OCI-LY3 (cell line): ENCODE measurements around the gene ADRB1.

Experiments
- H2AFZ ChIP-seq: fragments of 200-600, 300-600 bp; shearing (Covaris generic); 2 replicates; pipeline ENCODE4 v1.6.0; 2014; ENCODE audit warnings: antibody characterized with exemption, low read depth, low read length
- H3K27ac ChIP-seq: fragments of 200-600, 300-600 bp; sonication (generic); 2 replicates; pipeline ENCODE4 v1.5.1; 2014; ENCODE audit warnings: mild to moderate bottlenecking, low read length, moderate library complexity, mixed read lengths
- H3K27me3 ChIP-seq: fragments of 200-600, 300-600 bp; sonication (generic); 2 replicates; pipeline ENCODE4 v1.6.1; 2014; ENCODE audit warnings: low read depth, low read length, mixed read lengths
- H3K36me3 ChIP-seq: fragments of 200-600, 300-600 bp; sonication (generic); replicated peaks from 2 replicates; pipeline ENCODE3; 2014; ENCODE audit warnings: low read depth, low read length, mixed read lengths
- H3K4me1 ChIP-seq: fragments of 300-600, 200-600 bp; sonication (generic); 2 replicates; pipeline ENCODE4 v1.6.1; 2014; ENCODE audit warnings: low read length, mixed read lengths
- H3K4me2 ChIP-seq: fragments of 200-600, 300-600 bp; sonication (generic); 2 replicates; pipeline ENCODE4 v1.6.1; 2014; ENCODE audit warnings: low read length, mixed read lengths
- H3K4me3 ChIP-seq: fragments of 300-600, 200-600 bp; sonication (generic); 2 replicates; pipeline ENCODE4 v1.5.1; 2014; ENCODE audit warnings: antibody characterized with exemption, mild to moderate bottlenecking, low read length, moderate library complexity
- H3K79me2 ChIP-seq: fragments of 300-600, 200-600 bp; shearing (Covaris generic); 2 replicates; pipeline ENCODE4 v1.6.1; 2014; ENCODE audit warnings: mild to moderate bottlenecking, low read length, mixed read lengths
- H3K9ac ChIP-seq: fragments of 300-600, 200-600 bp; shearing (Covaris generic); 2 replicates; pipeline ENCODE4 v1.6.0; 2014; ENCODE audit warnings: mild to moderate bottlenecking, low read length, moderate library complexity
- H3K9me3 ChIP-seq: fragments of 200-600, 300-600 bp; shearing (Covaris generic); 2 replicates; pipeline ENCODE4 v1.6.1; 2014; ENCODE audit warnings: low read length, mixed read lengths; ENCODE audit not compliant: insufficient read depth
- H4K20me1 ChIP-seq: fragments of 200-600, 300-600 bp; sonication (generic); 2 replicates; pipeline ENCODE4 v1.6.1; 2016; ENCODE audit warnings: low read length, mixed read lengths; ENCODE audit not compliant: insufficient read depth
- CTCF ChIP-seq: fragments of 200-600, 300-600 bp; sonication (generic); IDR thresholded peaks from 2 replicates; pipeline ENCODE4 v1.5.1; 2014; ENCODE audit warnings: antibody characterized with exemption, low read length, low read depth
- EZH2phosphoT487 ChIP-seq: fragments of 200-600 bp; shearing (Covaris generic); IDR thresholded peaks from 2 replicates; pipeline ENCODE4 v1.6.1; 2018; ENCODE audit warnings: antibody characterized with exemption, mixed run types, low read depth

The ADRB1 gene

GRCh38 chr10:114000457-114001010, 43.1 kb upstream of the ADRB1 start:
- peaks cover 10% of the 10 kb centered on the region for H3K27me3 ChIP-seq
- no peak overlapping the region for H3K9ac ChIP-seq
- no peak overlapping the region for H2AFZ ChIP-seq
- no peaks in the 10 kb centered on the region for H3K4me1 ChIP-seq
- no peaks in the 10 kb centered on the region for H3K79me2 ChIP-seq
- H3K4me2 ChIP-seq, result no peak overlapping the region
- no peak overlapping the region for H3K4me3 ChIP-seq
- H4K20me1 ChIP-seq, result no peaks in the 10 kb centered on the region
- H3K36me3 ChIP-seq, result no peaks in the 10 kb centered on the region
- H3K9me3 ChIP-seq, result no peaks in the 10 kb centered on the region
- no peak overlapping the region for H3K27ac ChIP-seq
- TF ChIP-seq CTCF (no peak), EZH2phosphoT487 (no peak)

GRCh38 chr10:114002422-114002821, 41.2 kb upstream of the ADRB1 start:
- H3K4me2 ChIP-seq, result no peak overlapping the region
- peaks cover 8% of the 10 kb centered on the region; the same call in 1 of the 2 replicates for H3K27me3 ChIP-seq
- no peaks in the 10 kb centered on the region for H3K4me1 ChIP-seq
- TF ChIP-seq CTCF, result no peak
- no peak for TF ChIP-seq EZH2phosphoT487
- no peak overlapping the region for H3K27ac ChIP-seq
- H3K9ac ChIP-seq, result no peak overlapping the region
- H3K36me3 ChIP-seq, result no peaks in the 10 kb centered on the region
- no peaks in the 10 kb centered on the region for H3K79me2 ChIP-seq
- H3K4me3 ChIP-seq, result no peak overlapping the region
- no peaks in the 10 kb centered on the region for H4K20me1 ChIP-seq
- H3K9me3 ChIP-seq, result no peaks in the 10 kb centered on the region
- H2AFZ ChIP-seq, result no peak overlapping the region

GRCh38 chr10:114003161-114003941, 40.3 kb upstream of the ADRB1 start:
- Histone ChIP-seq H3K4me2 (no peak overlapping the region), H3K4me3 (no peak overlapping the region), H3K36me3 (no peaks in the 10 kb centered on the region), H3K27me3 (peaks cover 8% of the 10 kb centered on the region; the same call in 1 of the 2 replicates), H3K9ac (no peak overlapping the region), H3K27ac (no peak overlapping the region), H3K9me3 (no peaks in the 10 kb centered on the region), H4K20me1 (no peaks in the 10 kb centered on the region), H3K79me2 (no peaks in the 10 kb centered on the region), H2AFZ (no peak overlapping the region), H3K4me1 (no peaks in the 10 kb centered on the region)
- TF ChIP-seq EZH2phosphoT487 (no peak), CTCF (no peak)

- Histone ChIP-seq H3K4me2 (no peak overlapping the region), H3K4me3 (no peak overlapping the region), H3K27ac (no peak overlapping the region), H3K27me3 (no peaks in the 10 kb centered on the region), H3K9me3 (no peaks in the 10 kb centered on the region), H3K36me3 (no peaks in the 10 kb centered on the region), H4K20me1 (no peaks in the 10 kb centered on the region), H3K9ac (no peak overlapping the region), H3K79me2 (no peaks in the 10 kb centered on the region), H2AFZ (no peak overlapping the region), H3K4me1 (no peaks in the 10 kb centered on the region)
- TF ChIP-seq EZH2phosphoT487, result no peak
- no peak for TF ChIP-seq CTCF
Measured at GRCh38 chr10:114009281-114009996, 34.2 kb upstream of the ADRB1 start.
